T-helper 17 cell (primary cell): Measurements from ENCODE around the gene GOLGA8J. TPM values are rescaled to one million over a fixed set of nuclear protein-coding genes. Genes with fewer than 3 reads are reported as not detected.
"Not testable (repeated sequence)": the region's sequence is repeated elsewhere in the genome, so short reads cannot be mapped to it uniquely, and the experiment has no call there.

ENCODE experiments used
- ATAC-seq: fragments of 150-1000 bp; cut with Tn5 transposase; 2 replicates; pipeline ENCODE4 v1.10.0; 2021; ENCODE audit warnings: mild to moderate bottlenecking, moderate library complexity
- DNase-seq, 3 donors: peaks; one replicate each; pipeline versions ENCODE4 v3.0.0 to v3.0.0-alpha.2; 2020 to 2021
- H3K9me3 ChIP-seq: one replicate; pipeline ENCODE4 v1.7.0; 2013; ENCODE audit warnings: low read length, mild to moderate bottlenecking; ENCODE audit not compliant: control insufficient read depth, poor library complexity, severe bottlenecking
- H3K27ac Mint-ChIP-seq: one replicate; pipeline ENCODE4 v1.8.0; 2022; ENCODE audit warnings: mild to moderate bottlenecking, moderate library complexity, mixed read lengths
- H3K27me3 Mint-ChIP-seq: one replicate; pipeline ENCODE4 v1.8.0; 2022; ENCODE audit warnings: mixed read lengths
- H3K36me3 Mint-ChIP-seq: one replicate; pipeline ENCODE4 v1.8.0; 2022; ENCODE audit warnings: low read depth, mixed read lengths
- H3K4me1 Mint-ChIP-seq: one replicate; pipeline ENCODE4 v1.8.0; 2022; ENCODE audit warnings: mild to moderate bottlenecking, mixed read lengths
- H3K4me3 Mint-ChIP-seq: one replicate; pipeline ENCODE4 v1.8.0; 2022; ENCODE audit warnings: mild to moderate bottlenecking, moderate library complexity, mixed read lengths
- total RNA-seq, 4 donors: library from RNA in 2 of 4; stranded (reverse) in 2 of 4; gene quantifications; one replicate each; pipeline ENCODE4 v1.2.3 and lab custom pipeline; 2022 to 2026

The GOLGA8J gene
- total RNA-seq, 2 donors from 2014 or later = 0.50 TPM; not detected in 1

- H3K27me3 Mint-ChIP-seq, H3K9me3 ChIP-seq, H3K4me1 Mint-ChIP-seq, DNase-seq, H3K36me3 Mint-ChIP-seq, H3K4me3 Mint-ChIP-seq, H3K27ac Mint-ChIP-seq, ATAC-seq: not testable (repeated sequence)
Measured at GRCh38 chr15:30110591-30110990, 27.8 kb downstream of the GOLGA8J start.

- not testable (repeated sequence) for H3K9me3 ChIP-seq, H3K4me3 Mint-ChIP-seq, H3K27ac Mint-ChIP-seq, DNase-seq, ATAC-seq, H3K36me3 Mint-ChIP-seq, H3K4me1 Mint-ChIP-seq, H3K27me3 Mint-ChIP-seq
Measured at GRCh38 chr15:30130066-30130465, 47.3 kb downstream of the GOLGA8J start.

- not testable (repeated sequence) for H3K9me3 ChIP-seq, DNase-seq, H3K4me1 Mint-ChIP-seq, H3K4me3 Mint-ChIP-seq, H3K36me3 Mint-ChIP-seq, H3K27ac Mint-ChIP-seq, ATAC-seq, H3K27me3 Mint-ChIP-seq
Measured at GRCh38 chr15:30134751-30135150, 52.0 kb downstream of the GOLGA8J start, which contains the start of gene GOLGA8T. Gene GOLGA8T (plus strand): TSS chr15:30135051. CDS start chr15:30135149, 98 bp downstream.

Other genes with a start within 250 kb of the GOLGA8J start
- gene GOLGA8T, start 52.1 kb downstream of the GOLGA8J start, total RNA-seq = under 1 TPM; 0.17 to 0.26 TPM